Measurements from ENCODE around the gene IRF2BPL. TPM values are rescaled to one million over a fixed set of nuclear protein-coding genes. Genes with fewer than 3 reads are reported as not detected.

IRF2BPL gene
- total and polyA plus RNA-seq, 2 of the 4 experiments (the other 2 are of a cell fraction) = 6.3 to 14.5 TPM

Other genes with a start within 250 kb of the IRF2BPL start
- gene ANGEL1, start 215.8 kb downstream of the IRF2BPL start, total RNA-seq (2012; rRNA removed) = 3.6 and 4.1 TPM in 2 replicates
- gene ANGEL1, start 215.8 kb downstream of the IRF2BPL start, polyA plus RNA-seq (2012; rRNA removed) = 8.4 and 10.0 TPM in 2 replicates
- not detected in 2 replicates for gene LRRC74A, start 202.3 kb downstream of the IRF2BPL start, total RNA-seq (2012; rRNA removed)
- gene LRRC74A, start 202.3 kb downstream of the IRF2BPL start, polyA plus RNA-seq (2012; rRNA removed) = not detected in 2 replicates
- gene CIPC, start 69.5 kb upstream of the IRF2BPL start, total RNA-seq (2012; rRNA removed) = 12.9 and 13.1 TPM in 2 replicates
- 5.6 and 6.6 TPM in 2 replicates for gene CIPC, start 69.5 kb upstream of the IRF2BPL start, polyA plus RNA-seq (2012; rRNA removed)
- not detected in 2 replicates for gene ZDHHC22, start 113.1 kb upstream of the IRF2BPL start, total RNA-seq (2012; rRNA removed)
- gene ZDHHC22, start 113.1 kb upstream of the IRF2BPL start, polyA plus RNA-seq (2012; rRNA removed) = not detected in 2 replicates
- gene TMEM63C, start 153.1 kb upstream of the IRF2BPL start, total RNA-seq (2012; rRNA removed) = under 0.01 TPM in 1 of 2 replicates, not detected in the other
- gene TMEM63C, start 153.1 kb upstream of the IRF2BPL start, polyA plus RNA-seq (2012; rRNA removed) = not detected in 2 replicates
- gene NGB, start 242.5 kb upstream of the IRF2BPL start, total RNA-seq (2012; rRNA removed) = not detected in 2 replicates
- not detected in 2 replicates for gene NGB, start 242.5 kb upstream of the IRF2BPL start, polyA plus RNA-seq (2012; rRNA removed)

All from IMR-90 (cell line).